Ectodermal cell (in vitro differentiated cells): ENCODE measurements around the gene KCTD1.
"Not testable (repeated sequence)": the region's sequence is repeated elsewhere in the genome, so short reads cannot be mapped to it uniquely, and the experiment has no call there.

Source experiments
- H3K27ac ChIP-seq: 2 replicates; pipeline ENCODE4 v1.7.0; 2013; ENCODE audit warnings: mild to moderate bottlenecking, low read depth, low read length; ENCODE audit not compliant: insufficient read depth, poor library complexity, severe bottlenecking
- H3K27me3 ChIP-seq: 2 replicates; pipeline ENCODE4 v1.7.0; 2013; ENCODE audit warnings: mild to moderate bottlenecking, low read length; ENCODE audit not compliant: insufficient read depth, control insufficient read depth, poor library complexity, severe bottlenecking
- H3K36me3 ChIP-seq: one replicate; pipeline ENCODE4 v1.7.0; 2013; ENCODE audit warnings: low read length; ENCODE audit not compliant: control insufficient read depth, insufficient read depth
- H3K4me1 ChIP-seq: one replicate; pipeline ENCODE4 v1.7.0; 2013; ENCODE audit warnings: low read length; ENCODE audit not compliant: control insufficient read depth, insufficient read depth
- H3K4me3 ChIP-seq: 2 replicates; pipeline ENCODE4 v1.7.0; 2013; ENCODE audit warnings: low read depth, low read length, control low read depth; ENCODE audit not compliant: insufficient read depth
- H3K9me3 ChIP-seq: 2 replicates; pipeline ENCODE4 v1.7.0; 2013; ENCODE audit warnings: mild to moderate bottlenecking, low read length, moderate library complexity; ENCODE audit not compliant: control insufficient read depth
- WGBS, 2 experiments: methylation state at CpG; one replicate each; pipeline ENCODE4 v1.1.7; 2013; ENCODE audit warnings: missing lambda C conversion rate in 2 of 2; 5-methylcytosine and 5-hydroxymethylcytosine counted together

KCTD1 gene

DNA sequence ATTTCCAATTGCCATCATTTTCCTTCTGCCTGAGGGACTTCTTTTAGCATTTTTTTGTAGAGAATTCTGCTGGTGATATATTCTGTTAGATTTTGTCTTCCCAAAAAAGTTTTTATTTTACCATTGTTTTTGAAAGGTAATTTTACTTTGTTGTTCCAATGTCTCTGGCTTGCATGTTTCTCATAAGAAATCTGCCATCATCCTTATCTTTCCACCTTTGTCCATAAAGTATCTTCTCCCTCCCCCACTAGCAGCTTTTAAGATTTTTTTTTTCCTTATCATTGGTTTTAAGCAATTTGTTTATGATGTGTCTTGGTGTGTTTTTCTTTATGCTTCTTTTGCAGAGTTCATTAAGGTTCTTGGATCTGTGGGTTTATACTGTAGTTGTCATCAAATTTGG is 104.5 kb downstream of the KCTD1 start:
- Histone ChIP-seq H3K36me3 (no peaks in the 10 kb centered on the region), H3K27ac (no peak overlapping the region), H3K4me3 (no peak overlapping the region), H3K9me3 (no peaks in the 10 kb centered on the region), H3K27me3 (no peaks in the 10 kb centered on the region), H3K4me1 (no peaks in the 10 kb centered on the region)

DNA sequence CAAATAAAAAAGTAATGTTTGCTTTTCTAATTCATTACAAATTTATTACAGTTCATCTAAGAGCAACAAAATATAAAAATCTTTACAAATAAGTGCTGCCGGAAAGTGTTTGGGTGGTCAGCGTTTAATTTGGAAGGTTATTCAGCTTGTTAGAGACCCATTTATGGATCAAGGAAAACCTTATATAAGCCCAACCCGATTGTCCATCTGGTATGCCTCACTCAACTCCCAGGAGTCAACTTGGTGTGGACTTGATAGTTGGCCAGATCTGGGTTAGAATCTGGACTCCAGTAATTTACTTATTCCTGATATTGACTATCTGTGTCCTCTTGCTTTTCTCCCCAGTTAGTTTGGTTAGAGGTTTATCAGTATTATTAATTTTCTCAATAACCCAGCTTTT is 106.2 kb downstream of the KCTD1 start:
- Histone ChIP-seq H3K4me1 (no peaks in the 10 kb centered on the region), H3K4me3 (no peak overlapping the region), H3K36me3 (no peaks in the 10 kb centered on the region), H3K27me3 (no peaks in the 10 kb centered on the region), H3K27ac (no peak overlapping the region), H3K9me3 (no peaks in the 10 kb centered on the region)
- WGBS, 2 experiments: 96 to 98% methylated on average over 3 of the region's 3 CpGs

DNA sequence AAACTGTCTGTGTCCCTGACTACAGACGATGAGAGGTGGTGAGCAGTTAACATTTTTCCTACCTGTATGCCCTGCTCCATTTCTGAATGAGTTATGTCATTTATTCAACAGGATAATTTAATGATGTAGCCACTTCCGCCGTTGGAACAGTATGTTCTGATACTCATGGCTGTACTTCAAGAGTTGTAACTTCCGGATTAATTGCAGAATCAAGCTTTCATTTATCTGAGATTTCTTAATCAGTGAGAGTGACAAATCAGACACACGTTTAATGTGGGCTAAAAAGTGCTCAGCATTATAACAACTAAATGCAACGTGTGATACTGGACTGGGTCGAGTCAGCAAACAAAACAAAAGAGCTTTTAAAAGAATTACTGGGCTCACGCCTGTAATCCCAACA is 107.7 kb downstream of the KCTD1 start:
- H3K4me1 ChIP-seq: no peaks in the 10 kb centered on the region
- H3K9me3 ChIP-seq: no peaks in the 10 kb centered on the region
- no peak overlapping the region for H3K27ac ChIP-seq
- H3K27me3 ChIP-seq: no peaks in the 10 kb centered on the region
- H3K36me3 ChIP-seq: no peaks in the 10 kb centered on the region
- 92% methylated on average over 8 of the region's 8 CpGs for WGBS, 2 experiments
- H3K4me3 ChIP-seq: no peak overlapping the region

DNA sequence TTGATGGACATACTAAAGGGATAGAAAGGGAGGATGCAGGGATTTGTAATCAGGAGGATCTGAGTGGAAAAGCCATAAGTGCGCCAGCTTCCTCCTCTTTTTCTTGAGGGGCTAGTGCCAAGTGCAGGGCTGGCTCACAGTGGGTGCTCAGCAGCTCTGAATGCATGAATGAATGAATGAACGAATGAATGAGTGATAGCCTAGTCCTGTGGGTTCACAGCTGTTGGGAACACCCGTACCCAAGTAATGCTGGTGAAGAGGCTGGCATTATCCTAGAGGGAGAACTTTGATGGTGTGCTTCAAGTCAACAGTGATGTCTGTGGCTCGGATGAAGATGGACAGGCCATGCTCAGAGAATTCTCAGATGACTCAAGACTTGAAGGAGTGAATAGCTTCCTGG is 108.8 kb downstream of the KCTD1 start:
- no peaks in the 10 kb centered on the region for H3K9me3 ChIP-seq
- H3K27me3 ChIP-seq: no peaks in the 10 kb centered on the region
- WGBS, 2 experiments: 91 to 92% methylated on average over 4 of the region's 4 CpGs
- H3K4me1 ChIP-seq: no peaks in the 10 kb centered on the region
- H3K36me3 ChIP-seq: no peaks in the 10 kb centered on the region
- H3K27ac ChIP-seq: no peak overlapping the region
- H3K4me3 ChIP-seq: no peak overlapping the region

DNA sequence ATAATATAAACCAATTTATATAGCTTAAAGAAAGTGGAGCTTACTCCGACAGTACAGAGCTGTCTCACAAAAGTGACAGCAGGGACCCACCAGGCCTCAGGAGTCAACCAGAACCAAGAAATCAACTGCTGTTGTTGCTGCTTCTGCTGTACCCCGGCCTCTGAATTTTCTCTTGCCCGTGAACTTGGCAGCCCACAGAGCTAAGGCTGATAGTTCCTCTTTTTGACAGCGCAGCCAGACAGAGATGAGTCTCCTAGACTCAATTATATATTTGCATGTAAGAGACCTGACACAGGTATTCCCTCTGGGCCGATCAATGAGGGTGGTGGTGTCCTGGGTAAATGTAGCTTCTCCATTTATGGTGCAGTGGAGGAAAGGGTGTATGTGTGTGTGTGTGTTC is 109.4 kb downstream of the KCTD1 start:
- Histone ChIP-seq H3K4me1 (no peaks in the 10 kb centered on the region), H3K36me3 (no peaks in the 10 kb centered on the region), H3K27me3 (no peaks in the 10 kb centered on the region), H3K27ac (no peak overlapping the region), H3K4me3 (no peak overlapping the region), H3K9me3 (no peaks in the 10 kb centered on the region)
- WGBS, 2 experiments: 91 to 94% methylated on average over 5 of the region's 5 CpGs

DNA sequence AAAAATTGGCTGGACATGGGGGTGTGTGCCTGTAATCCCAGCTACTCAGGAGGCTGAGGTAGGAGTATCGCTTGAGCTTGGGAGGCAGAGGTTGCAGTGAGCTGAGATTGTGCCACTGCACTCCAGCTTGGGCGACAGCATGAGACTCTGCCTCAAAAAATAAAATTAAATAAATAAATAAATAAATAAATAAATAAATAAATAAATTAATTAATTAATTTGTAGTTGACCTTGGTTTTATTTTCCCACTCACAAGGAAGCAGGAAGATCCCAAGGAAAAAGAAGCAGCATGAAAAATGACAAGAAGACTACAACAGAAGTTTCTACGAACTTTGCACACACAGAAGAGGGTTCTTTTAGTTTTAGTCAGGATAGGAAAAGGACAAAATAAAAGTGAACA is 110.7 kb downstream of the KCTD1 start:
- 93 to 98% methylated on average over 2 to 3 of the region's 3 CpGs for WGBS, 2 experiments
- H3K4me3 ChIP-seq, H3K36me3 ChIP-seq, H3K27ac ChIP-seq, H3K27me3 ChIP-seq, H3K9me3 ChIP-seq, H3K4me1 ChIP-seq: not testable (repeated sequence)

DNA sequence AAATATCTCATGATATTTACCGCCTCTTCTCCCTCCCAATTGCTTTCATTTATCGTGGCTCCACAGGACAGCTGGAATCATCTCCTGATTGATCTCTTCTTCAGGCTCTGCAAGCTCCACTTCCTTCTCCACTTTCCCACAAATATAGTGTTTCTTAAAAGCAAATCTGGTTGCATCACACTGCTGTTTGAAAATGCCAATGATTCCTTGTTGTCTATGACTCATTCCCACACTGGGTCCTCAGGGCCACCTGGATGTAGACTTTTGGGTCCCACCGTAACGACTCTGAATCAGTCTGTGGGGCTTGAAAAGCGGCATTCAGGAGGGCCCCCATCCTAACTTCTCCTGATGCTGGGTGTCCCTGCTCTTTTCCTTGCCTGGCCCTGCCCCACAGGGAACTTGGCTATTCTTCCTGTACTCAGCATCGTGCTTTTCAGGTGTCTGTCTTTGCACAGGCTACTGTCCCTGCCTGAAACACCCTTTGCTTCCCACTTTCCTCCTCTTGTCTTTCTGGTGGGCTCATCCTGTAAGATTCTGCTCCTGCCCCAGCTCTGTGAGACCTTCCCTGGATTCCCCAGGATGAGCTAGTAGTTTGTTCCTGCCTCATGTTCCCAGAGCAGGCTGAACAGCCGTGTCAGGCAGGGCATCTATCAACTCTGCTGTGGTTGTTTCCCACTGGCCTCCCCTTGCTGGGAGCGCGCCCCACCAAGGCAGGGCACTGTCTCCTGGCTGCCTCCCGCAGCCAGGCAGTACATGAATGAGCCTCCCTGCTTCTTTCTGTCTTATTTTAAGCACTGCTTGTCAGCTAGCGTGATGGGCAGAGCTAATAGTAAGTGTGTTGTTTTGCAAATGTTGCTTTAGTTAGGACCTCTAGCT is 111.9 kb downstream of the KCTD1 start:
- no peak overlapping the region for H3K27ac ChIP-seq
- no peaks in the 10 kb centered on the region for H3K36me3 ChIP-seq
- H3K27me3 ChIP-seq: no peaks in the 10 kb centered on the region
- WGBS, 2 experiments: 83% methylated on average over 11 of the region's 11 CpGs
- H3K4me3 ChIP-seq: no peak overlapping the region
- H3K4me1 ChIP-seq: no peaks in the 10 kb centered on the region
- no peaks in the 10 kb centered on the region for H3K9me3 ChIP-seq

DNA sequence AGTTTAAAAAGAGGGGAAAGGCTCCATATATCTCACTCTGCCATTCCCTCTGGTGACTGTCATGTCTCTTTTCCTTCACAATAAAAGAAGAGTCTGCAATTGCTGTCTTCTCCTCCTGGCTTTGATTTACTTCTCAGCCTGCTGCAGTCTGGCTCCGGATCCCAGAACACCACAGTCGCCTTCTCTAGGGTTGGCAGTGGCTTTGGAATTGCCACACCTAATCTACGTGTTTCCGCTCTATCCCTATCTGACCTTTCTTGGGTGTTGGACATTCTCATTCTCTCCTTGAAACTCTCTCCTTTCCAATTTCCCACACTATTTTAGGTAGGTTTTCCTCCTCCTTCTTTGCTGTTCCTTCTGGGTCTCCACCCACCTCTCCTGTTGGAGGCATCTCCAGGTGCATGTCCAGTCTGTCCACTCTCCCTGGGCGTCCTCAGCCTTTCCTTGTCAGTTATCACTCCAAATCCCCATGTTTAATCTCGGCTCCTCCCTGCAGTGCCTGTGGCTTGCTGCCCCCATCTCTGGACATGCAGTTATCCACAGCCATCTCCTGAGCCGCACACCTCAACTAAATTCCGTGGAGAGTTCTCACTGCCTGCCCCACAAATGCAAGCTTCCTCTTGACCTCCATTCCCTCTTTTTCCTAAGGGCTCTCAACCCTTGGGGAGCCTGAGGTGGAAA is 112.8 kb downstream of the KCTD1 start:
- Histone ChIP-seq H3K9me3 (no peaks in the 10 kb centered on the region), H3K27me3 (no peaks in the 10 kb centered on the region), H3K27ac (no peak overlapping the region), H3K36me3 (no peaks in the 10 kb centered on the region), H3K4me3 (no peak overlapping the region), H3K4me1 (no peaks in the 10 kb centered on the region)
- 91 to 93% methylated on average over 8 of the region's 8 CpGs for WGBS, 2 experiments

DNA sequence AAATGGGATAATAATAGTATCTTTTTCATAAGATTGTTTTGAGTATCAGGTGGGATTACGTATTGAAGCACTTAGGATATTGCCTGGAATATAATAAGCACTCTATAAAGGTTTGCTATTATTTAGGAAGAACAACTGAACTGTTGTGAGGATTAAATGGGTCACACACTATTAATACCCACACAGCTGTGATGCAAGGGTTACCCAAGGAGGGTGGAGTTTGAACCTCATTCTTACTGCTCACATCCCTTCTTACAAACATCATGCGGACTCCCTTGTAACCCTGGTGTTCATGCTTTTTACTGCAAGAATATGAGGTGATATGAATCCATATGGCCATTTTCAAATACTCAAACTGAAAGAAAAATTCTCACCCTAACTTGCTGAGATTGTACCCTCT is 113.5 kb downstream of the KCTD1 start:
- H3K4me3 ChIP-seq: no peak overlapping the region
- H3K4me1 ChIP-seq: peaks cover 1% of the 10 kb centered on the region
- H3K36me3 ChIP-seq: no peaks in the 10 kb centered on the region
- no peaks in the 10 kb centered on the region for H3K27me3 ChIP-seq
- no peak overlapping the region for H3K27ac ChIP-seq
- 40 to 62% methylated on average over 1 to 2 of the region's 2 CpGs for WGBS, 2 experiments
- no peaks in the 10 kb centered on the region for H3K9me3 ChIP-seq

DNA sequence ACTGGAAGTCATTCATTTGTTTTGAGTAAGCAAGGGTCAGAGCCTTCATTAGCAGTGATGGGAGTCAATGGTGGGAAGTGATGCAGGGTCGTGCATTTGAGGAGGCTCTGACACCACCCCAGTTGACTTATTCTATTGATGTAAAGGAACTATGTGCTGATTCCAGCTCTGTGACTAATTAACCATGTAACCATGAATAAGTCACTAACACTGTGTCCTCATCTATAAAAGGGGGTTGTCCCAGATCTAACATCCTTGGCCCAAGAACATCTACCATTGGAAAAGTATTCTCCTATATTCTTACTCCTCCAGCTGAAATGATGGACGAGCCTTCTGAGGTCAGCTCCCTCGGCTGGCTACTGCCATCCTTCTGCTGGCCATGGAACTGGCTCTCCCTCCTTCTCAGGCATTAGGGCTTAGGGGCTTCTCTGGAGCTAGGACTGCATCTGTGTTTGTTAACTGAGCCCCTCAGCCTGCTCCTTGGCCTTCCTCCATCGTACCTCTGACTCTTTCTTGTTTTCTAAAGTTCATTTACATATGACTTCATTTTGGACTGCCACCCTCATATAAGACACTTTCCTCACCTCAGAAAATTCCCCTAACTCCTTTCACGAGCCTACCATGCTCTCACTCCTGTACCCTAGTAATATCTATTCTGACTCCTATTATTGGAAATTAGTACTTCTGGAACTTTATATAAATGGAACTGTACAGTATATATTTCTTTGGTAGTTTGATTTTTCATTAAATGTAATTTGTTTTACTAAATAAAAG is 115.5 kb downstream of the KCTD1 start:
- Histone ChIP-seq H3K9me3 (no peaks in the 10 kb centered on the region), H3K36me3 (no peaks in the 10 kb centered on the region), H3K27me3 (no peaks in the 10 kb centered on the region), H3K4me3 (no peak overlapping the region), H3K4me1 (peaks cover 3% of the 10 kb centered on the region), H3K27ac (no peak overlapping the region)
- 88 to 89% methylated on average over 5 of the region's 5 CpGs for WGBS, 2 experiments
